HPDE6-E6E7 (cell line): Measurements from ENCODE around the gene PEX1.
"Not testable (repeated sequence)": the region's sequence is repeated elsewhere in the genome, so short reads cannot be mapped to it uniquely, and the experiment has no call there.

Experiments used
- DNase-seq: peaks from one replicate; pipeline ENCODE4 v3.0.0; 2011; ENCODE audit warnings: missing footprints; ENCODE audit errors: extremely low spot score

PEX1 gene

GRCh38 chr7:92506363-92506762 is 22.0 kb downstream of the PEX1 start:
- no peak for DNase-seq

- no peak for DNase-seq
Measured at GRCh38 chr7:92504563-92504962, 23.8 kb downstream of the PEX1 start.

GRCh38 chr7:92503767-92504166 is 24.6 kb downstream of the PEX1 start:
- DNase-seq: no peak

- DNase-seq: no peak
Measured at GRCh38 chr7:92498557-92498956, 29.8 kb downstream of the PEX1 start.

- DNase-seq: no peak
Measured at GRCh38 chr7:92496876-92497275, 31.4 kb downstream of the PEX1 start.

- DNase-seq: no peak
Measured at GRCh38 chr7:92489634-92490033, 38.7 kb downstream of the PEX1 start.

GRCh38 chr7:92487804-92488203 is 40.5 kb downstream of the PEX1 start:
- DNase-seq: no peak

GRCh38 chr7:92485974-92486373 is 42.3 kb downstream of the PEX1 start:
- DNase-seq: no peak

- no peak for DNase-seq
Measured at GRCh38 chr7:92485267-92485892, 42.9 kb downstream of the PEX1 start.

GRCh38 chr7:92484226-92484625 is 44.1 kb downstream of the PEX1 start:
- not testable (repeated sequence) for DNase-seq

- not testable (repeated sequence) for DNase-seq
Measured at GRCh38 chr7:92483624-92484023, 44.7 kb downstream of the PEX1 start.

GRCh38 chr7:92479146-92479545 is 49.2 kb downstream of the PEX1 start:
- not testable (repeated sequence) for DNase-seq

GRCh38 chr7:92478711-92479110 is 49.6 kb downstream of the PEX1 start:
- DNase-seq: no peak

GRCh38 chr7:92478095-92478494 is 50.2 kb downstream of the PEX1 start:
- DNase-seq: no peak

GRCh38 chr7:92477681-92478080 is 50.6 kb downstream of the PEX1 start, which contains the start of gene ERVW-1:
Gene ERVW-1, minus strand, starts transcription at chr7:92477946. Its CDS starts 7,565 bp downstream, at chr7:92470381.
- not testable (repeated sequence) for DNase-seq

GRCh38 chr7:92475851-92476590 is 52.3 kb downstream of the PEX1 start:
- not testable (repeated sequence) for DNase-seq

- DNase-seq: not testable (repeated sequence)
Measured at GRCh38 chr7:92475261-92475770, 53.0 kb downstream of the PEX1 start.

- not testable (repeated sequence) for DNase-seq
Measured at GRCh38 chr7:92473989-92474388, 54.3 kb downstream of the PEX1 start.

- DNase-seq: not testable (repeated sequence)
Measured at GRCh38 chr7:92468589-92468988, 59.7 kb downstream of the PEX1 start.

- DNase-seq: no peak
Measured at GRCh38 chr7:92466682-92467081, 61.6 kb downstream of the PEX1 start.

GRCh38 chr7:92464515-92464914 is 63.8 kb downstream of the PEX1 start:
- peak; percentile 33 for DNase-seq

- DNase-seq: no peak
Measured at GRCh38 chr7:92462560-92462959, 65.8 kb downstream of the PEX1 start.
